OCI-LY7 (cell line): ENCODE data around the gene FXR1. TPM values are rescaled to one million over a fixed set of nuclear protein-coding genes. Genes with fewer than 3 reads are reported as not detected.

Experiments used
- BruUV-seq: library from RNA; stranded (reverse); fragments of 400-500 nt; replicated peaks from 2 replicates; lab custom pipeline; 2021; lab: Mats Ljungman, UMichigan
- CTCF ChIA-PET: fragments of 300-600 bp; sonication (Branson Sonifier 250); formaldehyde crosslinking; loops from one replicate; lab custom pipeline; 2022; ENCODE audit warnings: antibody characterized with exemption; ENCODE audit not compliant: unreplicated experiment; lab: Charles Lee
- POLR2A ChIA-PET: fragments of 300-600 bp; sonication (Branson Sonifier 250); formaldehyde crosslinking; loops from one replicate; lab custom pipeline; 2022; ENCODE audit warnings: antibody characterized with exemption; lab: Charles Lee
- DNase-seq: peaks from one replicate; pipeline ENCODE4 v3.0.0-alpha.2; 2015; ENCODE audit warnings: low spot score
- H2AFZ ChIP-seq: fragments of 200-600 bp; sonication (generic), shearing (Covaris generic); 2 replicates; pipeline ENCODE4 v1.6.1; 2014; ENCODE audit warnings: mild to moderate bottlenecking, antibody characterized with exemption, low read length, moderate library complexity
- H3K27ac ChIP-seq: fragments of 200-600 bp; sonication (generic); 2 replicates; pipeline ENCODE4 v1.5.1; 2014; ENCODE audit warnings: mixed run types, low read depth, mild to moderate bottlenecking, moderate library complexity, low read length, inconsistent platforms; ENCODE audit not compliant: poor library complexity, severe bottlenecking
- H3K36me3 ChIP-seq: fragments of 200-600 bp; sonication (generic); 2 replicates; pipeline ENCODE4 v1.6.1; 2014; ENCODE audit warnings: mild to moderate bottlenecking, antibody characterized with exemption, low read length, moderate library complexity, mixed read lengths; ENCODE audit not compliant: insufficient read depth
- H3K4me1 ChIP-seq: fragments of 200-600 bp; sonication (generic); 2 replicates; pipeline ENCODE4 v1.5.1; 2014; ENCODE audit warnings: mild to moderate bottlenecking, low read length; ENCODE audit not compliant: insufficient read depth, poor library complexity, severe bottlenecking
- H3K4me2 ChIP-seq: fragments of 200-600 bp; sonication (generic); 2 replicates; pipeline ENCODE4 v1.6.1; 2014; ENCODE audit warnings: mild to moderate bottlenecking, low read length
- H3K4me3 ChIP-seq: fragments of 200-600 bp; sonication (generic); 2 replicates; pipeline ENCODE4 v1.5.1; 2014; ENCODE audit warnings: mild to moderate bottlenecking, low read depth, low read length; ENCODE audit not compliant: poor library complexity, severe bottlenecking
- H3K79me2 ChIP-seq: fragments of 200-600 bp; sonication (generic); 2 replicates; pipeline ENCODE4 v1.6.1; 2016; ENCODE audit warnings: low read depth, mild to moderate bottlenecking, low read length, moderate library complexity, mixed read lengths; ENCODE audit not compliant: insufficient read depth
- H3K9me2 ChIP-seq: fragments of 200-600 bp; sonication (generic); 2 replicates; pipeline ENCODE4 v1.6.1; 2016; ENCODE audit warnings: mild to moderate bottlenecking, low read length, mixed read lengths; ENCODE audit not compliant: insufficient read depth
- H3K9me3 ChIP-seq: fragments of 200-600 bp; sonication (generic); 2 replicates; pipeline ENCODE4 v1.6.1; 2014; ENCODE audit warnings: mild to moderate bottlenecking, mixed run types, low read length, mixed read lengths
- H4K20me1 ChIP-seq: fragments of 200-600 bp; sonication (generic); 2 replicates; pipeline ENCODE4 v1.6.1; 2014; ENCODE audit warnings: mild to moderate bottlenecking, antibody characterized with exemption, low read length, moderate library complexity, mixed read lengths; ENCODE audit not compliant: insufficient read depth
- EZH2phosphoT487 ChIP-seq: fragments of 200-600 bp; sonication (generic); IDR thresholded peaks from 2 replicates; pipeline ENCODE4 v1.6.1; 2018; ENCODE audit warnings: low read depth, borderline replicate concordance, mild to moderate bottlenecking, mixed run types, antibody characterized with exemption, low read length, moderate library complexity, mixed read lengths
- intact Hi-C: fragments of 100-400 bp; cut with micrococcal nuclease; formaldehyde crosslinking; loops from one replicate; pipeline ENCODE4 v1.10.0; 2022; ENCODE audit not compliant: unreplicated experiment
- total RNA-seq, 2 experiments: library from RNA; depleted of rRNA in 1 of 2; stranded (reverse); fragments of >200 nt in 1 of 2; shearing (Covaris generic) in 1 of 2; gene quantifications; 2 replicates each; pipeline ENCODE4 v1.2.3, GENCODE V29; 2014 to 2022
- TF ChIP-seq, protein P1 (sequence below): fragments of 200-600 bp; sonication (generic); conservative IDR thresholded peaks from 2 replicates; pipeline ENCODE4 v1.5.1; 2014; ENCODE audit warnings: mild to moderate bottlenecking, antibody characterized with exemption, low read length, moderate library complexity, mixed read lengths

The FXR1 gene
- total RNA-seq, 2 experiments from 2014 or later, result 90.6 to 161 TPM

DNA sequence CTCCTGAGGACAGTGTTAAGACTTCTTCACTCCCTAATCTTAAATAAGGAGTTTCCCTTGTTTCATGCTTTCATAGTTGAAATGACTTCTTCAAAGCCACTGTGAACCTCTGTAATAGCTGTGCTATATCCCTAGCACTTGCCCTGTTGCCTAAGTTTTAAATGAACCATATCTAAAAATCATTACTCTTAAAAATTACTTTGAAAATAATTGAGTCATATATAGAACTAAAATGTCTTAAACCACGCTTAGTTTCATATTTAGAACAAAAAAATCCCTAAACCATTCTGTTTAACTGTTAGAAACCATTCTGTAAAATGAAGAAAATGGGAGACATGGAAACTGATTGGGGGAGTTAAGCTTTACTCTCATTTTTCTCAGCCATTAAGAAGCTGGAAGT lies 47.2 kb downstream of the FXR1 start:
- Histone ChIP-seq H4K20me1 (peaks cover 8% of the 10 kb centered on the region; the same call in 1 of the 2 replicates), H3K27ac (no peak overlapping the region), H3K36me3 (peaks cover 97% of the 10 kb centered on the region), H3K4me2 (no peak overlapping the region), H3K4me3 (no peak overlapping the region), H2AFZ (no peak overlapping the region), H3K79me2 (peaks cover 35% of the 10 kb centered on the region; the same call in 1 of the 2 replicates), H3K9me3 (no peaks in the 10 kb centered on the region), H3K4me1 (no peaks in the 10 kb centered on the region), H3K9me2 (no peaks in the 10 kb centered on the region)
- no peak for TF ChIP-seq EZH2phosphoT487
- TF ChIP-seq, protein P1, sequence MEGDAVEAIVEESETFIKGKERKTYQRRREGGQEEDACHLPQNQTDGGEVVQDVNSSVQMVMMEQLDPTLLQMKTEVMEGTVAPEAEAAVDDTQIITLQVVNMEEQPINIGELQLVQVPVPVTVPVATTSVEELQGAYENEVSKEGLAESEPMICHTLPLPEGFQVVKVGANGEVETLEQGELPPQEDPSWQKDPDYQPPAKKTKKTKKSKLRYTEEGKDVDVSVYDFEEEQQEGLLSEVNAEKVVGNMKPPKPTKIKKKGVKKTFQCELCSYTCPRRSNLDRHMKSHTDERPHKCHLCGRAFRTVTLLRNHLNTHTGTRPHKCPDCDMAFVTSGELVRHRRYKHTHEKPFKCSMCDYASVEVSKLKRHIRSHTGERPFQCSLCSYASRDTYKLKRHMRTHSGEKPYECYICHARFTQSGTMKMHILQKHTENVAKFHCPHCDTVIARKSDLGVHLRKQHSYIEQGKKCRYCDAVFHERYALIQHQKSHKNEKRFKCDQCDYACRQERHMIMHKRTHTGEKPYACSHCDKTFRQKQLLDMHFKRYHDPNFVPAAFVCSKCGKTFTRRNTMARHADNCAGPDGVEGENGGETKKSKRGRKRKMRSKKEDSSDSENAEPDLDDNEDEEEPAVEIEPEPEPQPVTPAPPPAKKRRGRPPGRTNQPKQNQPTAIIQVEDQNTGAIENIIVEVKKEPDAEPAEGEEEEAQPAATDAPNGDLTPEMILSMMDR, result no peak
- no peak for DNase-seq
- BruUV-seq, result no TSS peak
- CTCF ChIA-PET, result no interaction called here
- intact Hi-C loops, result no loop called here
- POLR2A ChIA-PET, result interaction anchor here (0.7 to 1.2 kb wide), 4 partner anchors 14 to 914 kb away, joined by 3 to 4 read pairs (median 3); no protein-coding TSS in a partner anchor

DNA sequence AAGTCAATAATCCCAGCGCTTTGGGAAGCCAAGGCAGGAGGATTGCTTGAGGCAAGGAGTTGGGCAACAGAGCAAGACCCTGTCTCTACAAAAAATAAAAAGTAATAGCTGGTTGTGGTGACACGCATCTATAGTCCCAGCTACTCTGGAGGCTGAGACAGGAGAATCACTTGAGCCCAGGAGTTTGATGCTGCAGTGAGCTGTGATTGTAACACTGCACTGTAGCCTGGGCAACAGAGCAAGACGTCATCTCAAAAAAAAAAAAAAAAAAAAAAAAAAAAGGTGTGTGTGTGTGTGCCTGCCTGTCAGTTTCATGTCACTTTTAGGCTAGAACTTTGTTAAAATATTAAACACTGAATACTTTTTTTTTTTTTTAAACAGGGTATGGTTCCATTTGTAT lies 48.6 kb downstream of the FXR1 start:
- no peaks in the 10 kb centered on the region for H3K9me2 ChIP-seq
- H2AFZ ChIP-seq, result no peak overlapping the region
- H3K27ac ChIP-seq, result no peak overlapping the region
- peaks cover 8% of the 10 kb centered on the region; the same call in 1 of the 2 replicates for H4K20me1 ChIP-seq
- no TSS peak for BruUV-seq
- no peak for TF ChIP-seq EZH2phosphoT487
- TF ChIP-seq, protein P1, result no peak
- no peak overlapping the region for H3K4me3 ChIP-seq
- ChIA-PET POLR2A (interaction anchor here (0.6 to 4.2 kb wide), 7 partner anchors 9 to 1343 kb away, joined by 3 to 21 read pairs (median 6); no protein-coding TSS in a partner anchor), CTCF (no interaction called here)
- H3K36me3 ChIP-seq, result peaks cover 99% of the 10 kb centered on the region
- peaks cover 28% of the 10 kb centered on the region; the same call in 1 of the 2 replicates for H3K79me2 ChIP-seq
- H3K4me2 ChIP-seq, result no peak overlapping the region
- H3K9me3 ChIP-seq, result no peaks in the 10 kb centered on the region
- no peaks in the 10 kb centered on the region for H3K4me1 ChIP-seq
- intact Hi-C loops, result no loop called here
- no peak for DNase-seq

DNA sequence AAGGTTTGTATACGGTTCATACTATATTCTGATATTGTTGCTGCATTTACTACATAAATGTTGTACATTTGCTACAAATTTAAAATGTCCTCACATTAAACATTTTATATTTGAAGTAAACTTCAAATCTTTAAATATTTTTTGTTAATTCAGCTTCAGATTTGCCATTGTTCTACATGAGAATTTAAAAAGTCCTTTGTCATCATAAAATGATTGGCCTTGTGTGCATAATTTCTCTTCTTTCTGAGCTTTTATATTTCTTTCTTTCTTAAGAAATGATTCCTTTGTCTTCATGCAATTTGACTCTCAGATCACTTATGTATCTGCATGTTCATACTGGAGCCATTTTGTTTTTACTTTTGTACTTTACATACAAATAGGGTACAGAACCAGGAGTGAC lies 49.1 kb downstream of the FXR1 start:
- BruUV-seq, result no TSS peak

More for the DNA sequence above, 49.1 kb downstream of the FXR1 start:
- no peak overlapping the region for H3K4me3 ChIP-seq
- ChIA-PET POLR2A (interaction anchor here (0.8 to 4.2 kb wide), 8 partner anchors 10 to 1343 kb away, joined by 3 to 21 read pairs (median 4); no protein-coding TSS in a partner anchor), CTCF (no interaction called here)
- no peak for DNase-seq
- H2AFZ ChIP-seq, result no peak overlapping the region
- peaks cover 24% of the 10 kb centered on the region; the same call in 1 of the 2 replicates for H3K79me2 ChIP-seq
- no peaks in the 10 kb centered on the region for H3K4me1 ChIP-seq
- TF ChIP-seq EZH2phosphoT487, result no peak
- TF ChIP-seq, protein P1, result no peak
- intact Hi-C loops, result no loop called here
- peaks cover 8% of the 10 kb centered on the region; the same call in 1 of the 2 replicates for H4K20me1 ChIP-seq
- H3K9me3 ChIP-seq, result no peaks in the 10 kb centered on the region
- no peaks in the 10 kb centered on the region for H3K9me2 ChIP-seq
- no peak overlapping the region for H3K27ac ChIP-seq
- H3K36me3 ChIP-seq, result peaks cover 99% of the 10 kb centered on the region
- no peak overlapping the region for H3K4me2 ChIP-seq
